Dedifferentiated amniotic fluid mesenchymal stem cell (primary cell): ENCODE results near the gene BDKRB1.

Experiments
- DNase-seq: peaks from one replicate; pipeline ENCODE4 v3.0.0-alpha.2; 2016; ENCODE audit errors: extremely low spot score

The BDKRB1 gene

GRCh38 chr14:96281486-96281885 is 25.5 kb downstream of the BDKRB1 start:
- DNase-seq, result no peak

- DNase-seq, result no peak
Measured at GRCh38 chr14:96284008-96284407, 28.0 kb downstream of the BDKRB1 start.

GRCh38 chr14:96284430-96284829 is 28.4 kb downstream of the BDKRB1 start:
- DNase-seq, result no peak

GRCh38 chr14:96285667-96286066 is 29.7 kb downstream of the BDKRB1 start:
- no peak for DNase-seq

GRCh38 chr14:96286251-96286650 is 30.2 kb downstream of the BDKRB1 start:
- no peak for DNase-seq

- no peak for DNase-seq
Measured at GRCh38 chr14:96287856-96288255, 31.8 kb downstream of the BDKRB1 start.

- no peak for DNase-seq
Measured at GRCh38 chr14:96294246-96294645, 38.2 kb downstream of the BDKRB1 start.

- DNase-seq, result peak; percentile 27
Measured at GRCh38 chr14:96297000-96297399, 41.0 kb downstream of the BDKRB1 start.

- DNase-seq, result no peak
Measured at GRCh38 chr14:96297997-96298515, 42.0 kb downstream of the BDKRB1 start.

GRCh38 chr14:96299441-96299840 is 43.4 kb downstream of the BDKRB1 start:
- no peak for DNase-seq

GRCh38 chr14:96303981-96304380 is 48.0 kb downstream of the BDKRB1 start:
- DNase-seq, result no peak

- DNase-seq, result no peak
Measured at GRCh38 chr14:96304956-96305355, 48.9 kb downstream of the BDKRB1 start.

GRCh38 chr14:96307434-96307833 is 51.4 kb downstream of the BDKRB1 start:
- DNase-seq, result no peak

GRCh38 chr14:96309133-96309895 is 53.3 kb downstream of the BDKRB1 start:
- no peak for DNase-seq

GRCh38 chr14:96309896-96310330 is 53.9 kb downstream of the BDKRB1 start:
- DNase-seq, result no peak

GRCh38 chr14:96310906-96311305 is 54.9 kb downstream of the BDKRB1 start:
- no peak for DNase-seq
